Activated naive CD4-positive, alpha-beta T cell treated with Interleukin-2 at 50 U/mL for 16 hours (primary cell): ENCODE results near the gene DUSP9.

ENCODE experiments used
- DNase-seq: peaks from one replicate; pipeline ENCODE4 v3.0.0-alpha.2; 2020

Gene DUSP9

DNA sequence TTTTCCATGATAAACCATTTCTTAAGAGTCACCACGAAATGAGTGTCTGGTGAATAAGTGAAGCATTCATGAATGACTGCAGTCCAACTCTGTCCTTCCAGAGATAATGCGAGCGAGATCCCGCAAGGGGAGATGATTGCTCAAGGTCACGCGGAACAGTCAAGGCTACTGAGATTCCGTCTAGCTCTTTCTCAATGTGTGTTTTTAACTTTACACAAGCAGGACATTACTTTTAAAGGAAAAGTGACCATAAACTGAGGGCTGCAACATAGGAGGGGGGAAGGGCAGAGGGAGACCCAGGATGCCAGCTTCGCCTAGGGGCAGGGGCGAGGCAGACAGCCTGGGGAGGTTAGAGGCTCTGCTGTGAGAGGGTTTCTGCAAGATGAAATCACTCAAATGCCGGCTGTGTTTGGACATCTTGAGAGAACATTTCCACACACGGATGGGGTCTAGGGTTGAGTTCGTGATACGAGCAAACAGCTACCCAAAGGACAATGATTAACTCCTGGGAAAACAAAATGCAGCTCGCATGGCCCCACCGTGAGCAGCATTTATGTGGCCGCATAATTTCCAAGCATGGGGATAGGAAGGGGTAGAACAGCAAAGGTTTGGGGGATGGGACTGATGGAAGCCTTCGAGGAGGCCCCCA, 24.2 kb upstream of the DUSP9 start:
- no peak for DNase-seq

DNA sequence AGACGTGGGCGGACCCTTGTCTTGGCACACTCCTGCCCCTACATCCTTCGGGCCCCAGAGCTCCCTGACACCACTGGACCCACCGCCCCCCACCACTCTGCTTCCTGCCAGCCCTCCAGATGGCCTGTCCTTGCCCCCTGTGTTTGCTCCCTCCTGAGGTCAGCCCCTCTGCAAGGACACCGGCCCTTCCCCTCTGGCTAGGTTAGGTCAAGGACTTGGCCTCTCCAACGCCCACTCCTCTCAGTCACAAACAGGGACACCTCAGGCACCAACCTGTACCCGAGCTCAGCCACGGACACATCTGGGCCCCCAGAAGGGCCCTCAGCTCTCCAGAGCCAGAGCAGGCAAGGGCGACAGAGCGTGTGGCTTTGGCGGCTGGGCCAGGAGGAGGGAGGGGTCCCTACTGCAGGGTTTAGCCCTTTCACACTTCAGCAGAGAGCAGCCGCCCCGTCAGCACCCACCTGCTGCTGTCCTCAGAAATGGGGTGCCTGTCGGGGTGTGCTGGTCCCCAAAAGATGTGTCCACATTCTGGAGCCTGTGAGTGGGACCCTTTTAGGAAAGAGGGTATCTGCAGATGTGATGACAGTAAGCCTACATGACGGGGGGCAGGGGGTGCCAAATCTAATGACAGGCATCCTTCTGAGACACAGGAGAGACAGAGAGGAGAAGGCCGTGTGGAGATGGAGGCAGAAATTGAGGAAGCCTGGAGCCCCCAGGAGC, 23.5 kb upstream of the DUSP9 start:
- DNase-seq, result no peak

DNA sequence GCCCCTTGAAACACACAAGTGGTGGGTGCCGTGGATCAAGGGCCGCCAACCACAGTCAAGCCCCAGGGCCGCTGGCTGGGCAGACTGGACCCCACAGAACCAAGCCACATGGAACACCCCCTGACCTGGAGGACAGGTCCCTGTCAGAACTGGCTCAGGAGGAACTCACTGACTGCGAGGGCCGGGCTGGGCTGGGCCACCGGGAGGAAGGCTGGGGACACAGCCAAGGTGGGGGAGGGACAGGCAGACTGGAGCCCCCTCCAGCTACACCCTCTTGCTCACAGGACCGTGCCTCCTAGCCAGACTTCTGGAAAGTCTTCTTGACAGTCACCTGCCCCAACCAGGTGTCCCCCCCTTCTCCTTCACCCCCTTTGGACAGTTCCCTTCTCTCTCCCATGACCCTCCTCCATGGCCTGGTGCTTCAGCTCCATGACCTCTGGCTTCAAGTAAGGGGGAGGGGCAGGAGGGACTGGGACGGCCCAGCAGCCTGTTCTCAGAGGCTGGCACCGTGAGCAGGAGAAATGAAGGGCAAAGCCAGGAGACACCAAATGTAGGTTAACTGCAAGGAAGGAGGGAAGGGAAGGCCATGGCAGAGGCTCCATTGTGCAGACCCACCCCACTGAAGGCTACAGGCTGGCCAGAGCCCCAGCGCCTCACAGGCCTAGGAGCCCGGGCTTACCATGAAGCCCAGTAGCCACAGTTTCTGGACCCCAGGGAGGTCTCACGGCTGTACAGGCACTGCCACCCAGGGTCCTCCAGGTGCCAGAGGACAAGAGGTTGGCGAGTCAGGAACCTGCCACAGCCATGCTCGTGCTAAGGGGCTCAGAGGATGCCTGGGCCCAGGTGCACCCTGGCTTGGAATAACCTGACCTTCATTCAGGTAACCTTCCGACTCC, 22.6 kb upstream of the DUSP9 start:
- no peak for DNase-seq

DNA sequence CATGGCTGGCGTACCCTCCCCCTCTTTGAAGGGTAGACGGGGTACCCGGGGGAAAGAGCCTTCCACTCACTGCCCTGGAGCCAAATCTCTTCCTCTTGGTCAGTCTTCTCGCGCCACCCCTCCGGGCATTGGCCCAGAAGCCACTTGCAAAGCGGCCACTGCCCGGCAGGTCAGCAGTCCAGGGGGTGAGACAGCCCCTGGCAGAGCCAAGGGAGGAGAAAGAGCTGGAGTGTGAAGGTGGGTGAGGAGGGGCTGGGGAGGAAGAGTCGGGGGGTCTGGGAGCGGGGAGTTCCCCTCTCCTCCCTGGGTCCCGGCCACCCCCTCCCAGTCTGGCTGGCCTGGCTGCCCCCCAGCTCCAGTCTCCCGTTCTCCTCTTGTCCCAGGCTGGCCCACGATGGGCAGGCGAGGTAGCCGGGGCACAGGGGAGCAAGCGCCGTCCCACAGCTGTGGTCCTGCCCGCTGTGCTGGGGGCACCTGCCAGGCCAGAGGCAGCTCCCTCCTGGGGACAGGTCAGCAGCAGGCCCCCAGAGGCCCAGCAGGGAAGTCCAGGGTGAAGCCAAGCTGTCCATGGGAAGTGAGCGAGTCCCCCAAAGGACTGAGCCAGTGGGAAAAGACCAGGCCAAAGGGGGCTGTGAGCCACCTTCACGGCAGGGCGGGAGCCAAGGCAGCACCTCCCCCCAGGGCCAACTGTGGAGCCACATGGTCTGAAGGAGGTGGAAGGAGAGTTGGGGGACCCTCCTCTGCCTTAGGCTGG, 21.6 kb upstream of the DUSP9 start:
- no peak for DNase-seq

DNA sequence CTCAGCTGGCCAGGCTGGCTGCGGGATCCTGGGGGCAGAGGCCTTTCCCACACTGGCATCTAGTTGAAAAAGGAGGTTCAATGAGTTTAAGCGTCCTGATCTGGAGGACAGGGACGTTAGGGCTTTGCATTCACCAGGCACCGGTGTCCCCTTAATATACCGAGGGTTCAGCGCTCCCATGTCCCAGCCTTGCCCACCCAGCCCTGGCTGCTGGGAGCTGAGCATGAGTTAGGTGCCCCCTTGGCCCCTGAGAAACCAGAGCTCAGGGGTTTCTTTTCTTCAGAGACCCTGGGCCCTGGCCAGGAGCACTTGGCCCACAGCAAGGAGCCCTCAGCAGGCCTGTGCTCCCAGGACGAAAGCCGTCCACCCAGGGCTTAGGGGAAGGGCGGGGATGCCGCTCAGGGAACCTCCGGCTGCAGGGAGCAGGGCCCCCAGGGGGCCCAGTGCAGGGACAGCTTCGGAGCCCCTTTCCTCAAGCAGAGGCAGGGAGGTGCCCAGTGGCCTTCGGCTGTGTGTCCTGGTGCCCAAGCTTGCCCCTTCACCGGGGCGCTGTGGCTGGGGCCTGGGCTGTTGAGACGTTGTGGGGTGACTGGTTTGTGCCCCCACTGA, 20.9 kb upstream of the DUSP9 start:
- DNase-seq, result no peak

DNA sequence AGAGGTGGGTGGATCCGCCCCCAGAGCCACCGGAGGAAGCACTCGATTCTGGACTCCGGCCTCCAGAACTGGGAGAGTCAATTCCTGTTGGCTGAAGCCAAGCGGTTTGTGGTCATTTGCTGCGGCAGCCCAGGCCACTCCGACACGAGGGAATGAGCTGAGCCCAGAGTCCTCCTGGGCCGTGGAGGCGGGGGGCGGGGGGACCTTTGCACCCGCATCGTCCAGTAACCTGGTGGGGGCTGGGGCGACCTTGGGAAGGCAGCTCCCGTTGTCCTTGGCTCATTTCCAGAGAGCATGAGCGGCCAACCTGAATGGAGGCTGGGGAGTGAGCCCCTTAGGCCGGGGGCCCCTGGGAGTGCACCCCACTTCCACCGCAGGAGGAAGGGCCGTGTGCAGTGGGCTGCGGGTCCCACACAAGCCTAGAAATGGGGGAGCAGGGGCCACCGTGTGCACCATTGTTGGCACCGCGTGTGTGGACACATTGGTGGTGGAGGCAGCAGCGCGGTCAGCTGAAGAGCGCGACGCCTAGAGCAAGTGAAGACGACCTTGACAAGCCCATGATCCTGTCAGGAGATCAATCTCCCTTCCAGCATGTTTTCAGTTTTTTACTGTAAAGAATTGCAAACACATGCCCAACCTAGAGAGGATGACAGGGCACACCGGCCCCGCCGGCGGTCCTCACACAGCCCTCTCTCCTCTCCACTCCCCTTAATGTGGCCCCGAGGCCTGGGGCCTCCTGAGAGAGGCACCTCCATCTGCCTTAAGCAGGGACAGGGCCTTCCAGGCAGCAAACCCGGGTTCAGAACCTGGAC, 19.9 kb upstream of the DUSP9 start:
- no peak for DNase-seq

DNA sequence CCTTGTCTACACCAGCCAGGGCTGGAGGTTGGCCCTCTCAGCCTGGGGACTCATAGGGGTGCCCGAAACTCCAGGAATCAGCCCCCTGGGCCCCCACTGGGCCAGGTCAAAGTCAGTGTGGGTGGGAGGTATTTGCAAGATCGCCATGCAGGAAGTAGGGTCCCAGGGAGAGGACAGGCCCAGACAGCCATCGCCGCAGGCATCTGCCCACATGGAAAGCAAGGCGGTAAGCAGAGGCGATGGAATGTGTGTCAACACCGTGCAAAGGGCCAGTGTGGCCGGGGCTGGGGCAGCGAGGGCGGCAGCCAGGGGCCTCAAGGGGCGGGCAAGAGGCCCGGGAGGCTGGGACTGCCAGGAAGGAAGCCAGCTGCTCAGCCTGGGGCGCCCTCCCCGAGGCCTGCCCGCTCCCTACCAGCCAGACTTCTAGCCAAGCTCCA, 19.3 kb upstream of the DUSP9 start:
- no peak for DNase-seq

DNA sequence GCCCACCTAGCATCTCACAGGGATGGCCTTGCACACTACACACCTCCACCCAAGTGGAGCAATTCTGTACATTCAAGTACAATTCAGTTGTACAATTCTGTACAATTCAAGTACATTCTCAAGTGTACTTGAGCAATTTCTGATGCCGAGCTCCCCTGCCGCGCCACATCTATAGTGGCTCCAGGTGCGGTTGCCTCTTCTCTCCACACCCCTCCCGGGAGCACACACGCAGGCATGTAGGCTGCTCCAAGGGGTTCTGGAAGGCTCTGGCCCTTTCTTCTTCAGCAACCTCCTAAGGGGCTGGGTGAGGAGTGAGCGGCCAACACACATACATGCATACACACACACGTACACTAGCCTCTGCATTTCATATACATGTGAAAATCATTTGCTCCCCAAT, 18.9 kb upstream of the DUSP9 start:
- DNase-seq, result no peak

DNA sequence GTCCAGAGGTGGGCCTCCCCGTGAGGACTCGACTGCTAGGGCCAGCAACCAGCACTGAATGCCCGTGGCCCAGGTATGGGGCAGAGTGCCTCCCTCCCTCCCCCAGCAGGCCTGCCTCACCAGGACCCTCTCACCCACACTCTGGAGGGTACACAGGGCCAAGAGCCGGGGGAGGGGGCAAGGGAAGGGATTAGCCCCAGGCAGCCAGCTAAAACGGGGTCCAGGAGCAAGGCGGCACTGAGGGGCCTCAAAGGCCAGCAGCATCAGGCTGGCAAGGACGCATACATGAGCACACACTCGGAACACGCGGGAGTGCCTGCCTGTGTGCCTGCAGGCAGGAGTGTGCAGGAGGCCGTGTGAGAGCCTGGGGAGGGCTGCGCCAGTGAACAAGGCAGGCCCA, 18.3 kb upstream of the DUSP9 start:
- no peak for DNase-seq

DNA sequence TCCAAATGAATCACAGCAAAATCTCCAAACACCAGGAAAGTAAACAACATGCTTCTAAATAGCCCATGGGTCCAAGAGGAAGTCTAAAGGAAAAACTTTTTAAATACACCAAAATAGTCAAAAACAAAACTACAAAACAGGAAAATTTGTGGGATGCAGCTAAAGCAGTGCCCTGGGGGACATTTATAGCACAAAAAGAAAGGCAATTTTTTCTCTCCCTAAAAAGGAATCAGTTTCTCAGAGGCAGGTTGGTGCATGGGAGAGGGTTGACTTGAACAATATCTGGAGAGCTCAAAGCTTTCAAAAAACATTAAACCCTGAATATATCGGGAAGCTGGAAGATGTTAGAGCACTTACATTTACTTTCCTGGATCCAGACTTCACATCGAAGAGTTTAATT, 15.7 kb upstream of the DUSP9 start:
- DNase-seq, result no peak

DNA sequence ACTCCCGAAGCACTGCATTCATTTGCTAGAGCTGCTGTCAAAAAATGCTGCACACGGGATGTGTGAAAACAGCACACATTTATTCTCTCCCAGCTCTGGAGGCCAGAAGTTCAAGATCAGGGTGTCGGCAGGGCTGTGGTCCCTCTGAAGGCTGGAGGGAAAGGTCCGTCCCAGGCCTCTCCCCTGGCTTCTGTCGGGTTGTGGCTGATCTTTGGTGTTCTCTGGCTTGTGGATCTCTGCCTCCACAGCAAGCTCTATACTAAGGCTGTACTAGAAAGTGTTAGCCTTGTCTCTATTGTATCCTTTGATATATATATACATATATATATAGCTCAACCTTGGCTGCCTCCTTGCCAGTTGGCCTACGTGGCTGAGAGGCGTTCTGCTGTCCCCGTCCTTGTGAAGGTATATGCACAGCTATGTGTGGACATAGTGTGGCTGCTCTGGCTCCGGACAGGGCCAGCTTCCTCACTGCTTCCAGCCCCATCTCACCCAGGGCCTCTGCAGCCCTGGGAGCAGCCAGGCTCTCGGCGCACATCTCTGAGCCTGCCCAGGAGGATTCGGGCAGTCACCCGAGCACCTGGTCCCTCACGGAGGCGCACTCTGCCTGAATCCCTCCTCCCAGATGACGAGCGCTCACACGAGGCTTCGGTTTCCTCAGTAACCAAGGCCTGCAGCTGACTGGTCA, 15.0 kb upstream of the DUSP9 start:
- DNase-seq, result no peak

DNA sequence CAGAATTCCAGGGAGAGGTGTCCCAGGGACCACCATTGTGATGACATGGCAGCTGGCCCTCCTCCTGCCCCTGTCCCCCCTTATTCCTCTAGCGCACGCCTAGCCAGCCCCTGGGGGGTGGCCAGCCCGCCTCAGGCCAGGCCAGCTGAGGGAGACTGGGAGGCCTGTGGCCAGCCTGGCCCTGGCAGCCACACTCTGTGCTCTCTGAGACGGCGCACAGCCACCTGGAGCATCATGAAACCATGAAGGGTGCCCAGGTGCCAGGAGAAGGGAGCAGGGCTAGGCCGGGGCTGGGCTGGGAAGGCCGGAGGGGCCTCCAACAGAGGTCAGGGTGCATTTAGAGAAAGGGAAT, 14.4 kb upstream of the DUSP9 start:
- DNase-seq, result no peak

DNA sequence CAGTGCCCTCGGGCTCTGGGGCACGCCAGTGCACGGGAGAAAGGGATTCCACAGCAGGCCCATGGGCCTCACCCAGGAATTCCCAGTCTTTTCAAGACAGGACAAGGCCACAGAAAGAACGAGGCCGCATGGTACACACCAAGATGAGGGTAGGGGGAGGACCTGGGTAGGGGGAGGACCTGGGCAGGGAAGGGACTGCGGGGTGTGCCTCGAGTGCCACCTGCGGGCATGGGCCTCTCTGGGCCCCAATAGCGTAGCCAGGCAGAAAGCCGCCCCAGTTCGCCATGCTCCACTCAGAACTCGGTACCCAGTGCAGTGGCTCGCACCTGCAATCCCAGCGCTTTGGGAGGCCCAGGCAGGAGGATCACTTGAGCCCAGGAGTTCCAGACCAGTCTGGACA, 14.0 kb upstream of the DUSP9 start:
- no peak for DNase-seq

DNA sequence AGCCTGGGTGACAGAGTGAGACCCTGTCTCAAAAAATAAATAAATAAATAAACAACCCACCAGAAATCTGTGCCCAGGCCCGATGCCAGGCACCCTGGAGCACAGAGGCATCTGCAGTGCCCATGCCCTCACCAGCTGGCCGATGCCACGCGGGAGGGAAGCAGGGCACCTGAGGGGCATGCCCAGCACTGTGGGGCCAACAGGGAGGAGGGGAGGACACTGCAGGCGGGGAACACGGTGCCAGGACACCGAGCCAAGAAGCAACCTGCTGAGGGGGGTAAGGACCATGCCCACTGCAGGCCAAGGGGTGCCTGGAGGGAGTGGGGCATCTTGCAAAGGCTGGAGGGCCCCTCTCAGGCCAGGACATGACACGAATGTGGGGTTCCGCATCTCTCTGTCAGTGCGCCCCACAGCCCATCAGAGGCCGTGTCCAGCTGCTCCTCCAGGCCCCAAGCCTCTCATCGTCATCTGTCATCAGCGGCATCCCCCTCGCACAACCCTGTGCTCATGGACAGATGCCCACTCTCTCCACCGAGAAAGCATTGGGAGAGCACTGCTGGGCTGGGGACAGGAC, 13.3 kb upstream of the DUSP9 start:
- DNase-seq, result no peak

DNA sequence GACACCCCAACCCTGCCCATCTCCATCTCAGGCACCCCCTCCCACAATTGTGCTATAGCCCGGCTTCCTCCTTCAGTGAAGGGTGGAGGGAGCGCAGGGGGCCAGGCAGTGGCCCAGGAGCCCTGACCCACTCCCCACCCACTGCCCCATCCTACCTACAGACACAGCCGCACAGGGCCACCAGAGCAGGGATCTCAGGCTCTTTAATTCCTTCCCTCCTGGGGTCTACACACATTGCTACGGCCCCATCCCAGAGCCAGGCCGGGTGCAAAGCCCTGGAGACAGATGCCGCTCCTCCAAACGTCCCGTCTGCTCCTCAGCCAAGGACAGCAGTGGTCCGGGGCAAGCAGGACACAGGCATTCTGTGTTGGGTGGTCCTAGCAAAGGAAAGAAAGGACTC, 12.8 kb upstream of the DUSP9 start:
- no peak for DNase-seq

DNA sequence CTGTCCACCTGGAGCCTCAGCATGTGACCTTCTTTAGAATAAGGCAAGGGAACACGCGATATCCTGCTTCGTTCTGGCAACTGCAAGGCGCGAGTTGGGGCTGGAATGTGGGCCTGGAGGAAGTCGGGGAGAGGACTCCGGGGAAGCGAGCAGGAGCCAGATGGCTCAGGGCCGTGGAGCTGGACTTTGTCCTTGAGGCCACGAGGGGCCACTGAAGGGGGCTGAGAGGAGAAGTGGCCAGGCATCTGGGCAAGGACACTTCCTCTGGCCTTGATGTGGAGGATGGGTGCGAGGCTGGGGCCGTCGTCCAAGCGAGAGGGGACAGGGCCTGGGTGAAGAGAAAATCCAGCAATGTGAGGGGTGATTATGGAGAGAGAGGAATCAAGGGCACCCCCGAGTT, 12.2 kb upstream of the DUSP9 start:
- DNase-seq, result no peak

DNA sequence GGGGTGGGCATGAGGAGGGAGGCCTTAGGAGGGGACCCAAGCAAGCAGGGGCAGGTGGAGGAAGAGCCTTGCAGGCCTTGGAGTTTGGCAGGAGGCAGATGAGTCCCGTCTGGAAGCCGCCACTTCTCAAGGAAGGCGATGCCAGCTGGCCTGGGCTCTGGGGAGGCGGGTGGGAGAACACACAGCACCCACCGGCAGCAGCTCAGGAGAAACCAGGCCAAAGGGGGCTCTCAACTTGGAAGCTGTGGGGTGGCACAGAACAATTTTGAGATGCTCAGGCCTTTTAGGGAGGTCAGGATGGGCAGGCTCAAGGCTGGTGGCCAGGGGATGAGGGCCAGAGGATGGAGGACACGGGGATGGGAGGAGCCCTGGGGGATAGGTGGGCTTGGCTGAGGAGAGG, 11.6 kb upstream of the DUSP9 start:
- no peak for DNase-seq

DNA sequence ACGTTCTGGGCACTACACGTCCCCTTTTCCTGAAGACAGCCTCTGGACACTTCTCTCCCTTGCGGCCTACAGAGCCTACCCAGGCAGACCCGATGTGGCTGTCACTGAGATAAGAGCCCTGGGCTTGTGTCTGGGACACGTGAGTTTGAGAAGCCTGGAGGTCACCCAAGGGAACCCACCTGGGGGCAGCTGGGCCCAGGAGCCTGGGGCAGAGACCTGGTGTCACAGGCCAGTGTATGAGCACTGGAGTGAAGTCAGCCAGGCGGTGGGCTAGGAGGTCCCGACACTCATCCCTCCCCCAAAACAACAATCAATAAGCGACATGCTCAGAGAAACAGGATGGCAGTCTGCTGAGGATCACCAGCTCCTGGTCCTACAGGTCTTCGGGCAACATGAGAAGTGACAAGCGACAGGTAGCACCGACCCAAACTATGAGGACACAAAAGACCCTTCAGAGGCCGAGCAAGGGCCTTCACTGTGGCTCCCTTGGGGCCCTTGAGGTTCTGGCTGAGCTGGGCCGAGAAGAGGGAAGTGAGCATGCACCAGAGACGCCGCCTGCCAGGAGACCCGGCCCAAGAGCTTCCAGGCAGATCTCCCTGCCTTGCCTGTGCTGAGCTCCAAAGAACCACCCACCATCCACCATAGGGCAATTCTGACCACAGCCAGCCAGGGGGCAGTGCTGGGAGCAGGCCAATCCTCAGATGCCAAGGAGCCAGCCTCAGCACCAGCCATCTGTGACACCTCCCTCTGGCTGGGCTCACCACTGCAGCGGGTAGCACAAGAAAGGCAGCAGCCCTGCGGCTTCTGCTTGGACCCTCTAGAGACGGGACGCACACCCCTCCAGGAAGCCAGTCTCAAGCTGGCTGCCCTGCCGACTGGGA, 11.0 kb upstream of the DUSP9 start:
- peak; percentile 16 for DNase-seq

DNA sequence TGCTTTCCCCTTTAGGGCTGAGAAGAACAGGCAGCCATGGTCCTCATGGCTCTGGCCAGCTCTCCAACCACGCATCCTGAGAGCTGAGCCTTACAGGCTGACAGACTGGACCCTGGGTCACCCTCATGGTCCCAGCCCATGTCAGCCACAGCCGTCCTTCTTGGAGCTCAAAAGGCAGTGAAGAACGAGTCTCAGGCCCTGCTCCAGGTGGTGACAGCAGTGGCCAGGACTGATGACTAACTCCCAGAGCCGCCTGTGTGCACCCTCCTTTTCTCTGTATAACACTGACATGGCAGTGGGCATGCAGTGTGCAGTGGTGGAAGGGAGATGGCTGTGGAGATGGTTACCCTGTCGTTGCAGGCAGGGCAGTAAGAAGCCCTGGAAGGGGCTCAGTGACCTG, 10.3 kb upstream of the DUSP9 start:
- DNase-seq, result no peak
